Motor neuron (in vitro differentiated cells): Measurements from ENCODE around the gene OSBPL10. TPM values are rescaled to one million over a fixed set of nuclear protein-coding genes. Genes with fewer than 3 reads are reported as not detected.
"Not testable (repeated sequence)": the region's sequence is repeated elsewhere in the genome, so short reads cannot be mapped to it uniquely, and the experiment has no call there.

ENCODE experiments used
- ATAC-seq, 8 experiments: fragments of 200-7000 bp; cut with Tn5 transposase; replicated peaks in 6 of 8; 2 replicates each; pipeline ENCODE4 v1.8.0; 2021; ENCODE audit warnings: mild to moderate bottlenecking in 8 of 8, moderate library complexity in 8 of 8
- H3K27ac ChIP-seq, 2 donors: fragments of 250-450 bp; sonication (Bioruptor Pico); 2 replicates each; pipeline ENCODE4 v1.9.0; 2021; ENCODE audit warnings: antibody characterized with exemption in 2 of 2, mild to moderate bottlenecking in 2 of 2, moderate library complexity in 1 of 2
- H3K4me1 ChIP-seq, 2 donors: fragments of 250-450 bp; sonication (Bioruptor Pico); replicated peaks in 1 of 2; 2 replicates each; pipeline ENCODE4 v1.6.1; 2021; ENCODE audit warnings: antibody characterized with exemption in 2 of 2, mild to moderate bottlenecking in 2 of 2, moderate library complexity in 1 of 2
- H3K4me3 ChIP-seq, 5 donors: fragments of 250-450 bp; sonication (Bioruptor Pico); 2 replicates each; pipeline ENCODE4 v1.9.0; 2021; ENCODE audit warnings: antibody characterized with exemption in 5 of 5, mild to moderate bottlenecking in 5 of 5, moderate library complexity in 4 of 5
- WGBS, 10 experiments: fragments of 450-650 bp; shearing (Covaris generic); methylation state at CpG; one replicate each; pipeline ENCODE4 v1.0.0; 2022; 5-methylcytosine and 5-hydroxymethylcytosine counted together
- in situ Hi-C, 9 experiments: fragments of 400-800 bp; cut with MboI; loops; one replicate each; pipeline ENCODE4 v1.15.0; 2021; ENCODE audit warnings: low sequenced_read_pairs in 9 of 9, low pct_unique_long_range_greater_than_20kb in 2 of 9; ENCODE audit not compliant: unreplicated experiment in 9 of 9
- total RNA-seq, 8 experiments: library from RNA; unstranded; fragments of 300-600 nt; gene quantifications; 2 replicates each; pipeline versions ENCODE4 v1.2.3 to v1.2.4, GENCODE V29; 2022

Gene OSBPL10
- total RNA-seq, 8 experiments from 2014 or later, result 1.9 to 35.0 (median 2.9) TPM

DNA sequence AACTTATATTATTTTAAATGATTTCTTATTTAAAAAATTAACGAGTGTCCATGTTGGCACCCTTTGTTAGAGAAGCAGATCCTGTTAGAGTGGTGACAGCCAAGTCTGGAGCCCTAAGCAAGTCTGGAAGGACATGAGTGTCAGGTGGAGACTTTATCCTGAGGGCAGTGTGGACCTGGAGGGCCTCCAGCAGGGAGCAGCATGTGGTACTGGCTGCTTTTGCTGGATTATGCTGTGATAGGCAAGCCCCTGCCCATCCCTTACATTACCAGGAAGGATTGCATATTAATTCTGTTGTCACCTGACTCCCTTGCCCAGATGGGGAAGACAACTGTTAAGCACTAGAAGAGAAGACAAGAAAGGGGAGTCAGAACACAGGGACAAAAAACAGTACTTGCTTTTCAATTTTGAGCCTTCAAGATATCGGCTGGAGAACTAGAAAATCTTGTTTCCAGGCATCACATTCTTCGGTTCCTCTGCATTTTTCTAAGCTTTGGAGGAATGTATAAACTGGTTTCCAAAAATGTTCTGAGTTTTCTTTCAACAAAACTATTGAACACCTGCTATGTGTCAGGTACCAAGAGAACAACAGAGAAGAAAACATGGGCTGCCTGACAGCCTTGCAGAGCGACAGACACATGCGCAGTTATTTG, 23.2 kb upstream of the OSBPL10 start:
- no peaks in the 10 kb centered on the region for H3K4me1 ChIP-seq

DNA sequence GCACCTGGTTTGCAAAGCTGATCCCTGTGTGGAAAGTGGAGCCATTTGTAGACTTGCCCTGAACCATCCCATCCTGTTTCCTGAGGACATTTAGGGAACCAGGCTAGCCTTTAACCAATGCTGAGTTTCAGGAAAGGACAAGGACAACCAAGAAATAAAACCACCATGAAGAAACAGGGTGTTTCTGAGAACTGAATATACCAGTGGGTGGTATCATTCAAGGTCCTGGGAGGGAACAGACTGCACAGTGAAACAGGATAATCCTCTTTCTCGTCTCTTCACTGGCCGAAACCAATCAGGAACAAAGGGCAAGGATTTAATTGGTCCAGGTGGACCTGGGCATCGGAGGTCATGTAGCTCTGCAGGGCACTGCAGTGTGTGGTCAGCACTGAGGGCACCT, 22.3 kb upstream of the OSBPL10 start:
- H3K4me3 ChIP-seq, result no peak overlapping the region
- no peaks in the 10 kb centered on the region for H3K4me1 ChIP-seq
- no peak for ATAC-seq
- in situ Hi-C loops, result loop anchor here in 1 of 9 experiments (25.0 kb wide), 1 partner anchor 134 kb away; no protein-coding TSS in a partner anchor
- no peak overlapping the region for H3K27ac ChIP-seq
- 0 to 90% (median 83%) methylated on average over 1 to 2 of the region's 3 CpGs; no CpG with 5 or more reads in 5 of the 10 experiments for WGBS, 10 experiments

More for the DNA sequence above, 23.2 kb upstream of the OSBPL10 start:
- ATAC-seq, result peak; percentile 27 to 100 (median 53)
- Histone ChIP-seq H3K4me3 (no peak overlapping the region), H3K27ac (no peak overlapping the region)
- WGBS, 10 experiments, result 61 to 94% (median 83%) methylated on average over 1 to 5 of the region's 5 CpGs; no CpG with 5 or more reads in 1 of the 10 experiments
- in situ Hi-C loops, result loop anchor here in 1 of 9 experiments (25.0 kb wide), 1 partner anchor 133 kb away; no protein-coding TSS in a partner anchor

DNA sequence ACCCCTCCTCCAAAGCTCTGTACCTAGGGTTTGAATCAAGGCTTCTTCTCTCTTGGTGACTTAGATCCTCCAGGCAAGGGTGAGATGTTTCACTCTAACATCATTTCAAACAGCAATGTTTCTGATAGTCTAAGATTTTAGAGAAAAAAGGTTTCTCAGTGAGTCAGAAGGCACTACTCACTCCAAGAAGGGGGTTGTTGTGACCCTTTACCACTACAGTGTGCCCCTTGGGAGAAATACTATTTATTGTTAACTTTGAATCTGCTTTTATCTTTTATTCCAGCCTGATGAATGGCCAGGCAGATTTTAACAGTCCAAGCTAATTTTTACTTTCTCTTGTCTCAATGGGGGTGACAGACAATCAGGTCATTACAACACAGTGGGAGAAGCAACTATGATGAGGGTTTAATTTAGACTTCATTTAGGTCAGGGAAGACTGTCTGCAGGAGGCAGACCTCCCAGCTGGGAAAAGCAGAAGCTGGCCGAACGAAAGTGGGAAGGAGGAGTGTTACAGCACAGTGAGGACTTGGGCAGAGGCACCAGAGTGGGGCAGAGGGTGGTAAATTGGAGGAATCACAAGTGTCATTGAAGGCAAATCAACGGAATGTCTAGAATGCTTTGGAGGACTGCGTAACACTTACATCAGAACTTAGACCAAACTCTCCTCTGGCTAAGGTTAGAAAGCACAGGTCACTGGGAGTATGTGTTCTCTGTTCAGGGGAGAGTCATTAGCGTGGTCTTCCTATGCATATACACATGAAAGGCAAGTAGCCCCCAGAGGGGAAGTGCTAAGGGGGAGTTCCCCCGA, 21.7 kb upstream of the OSBPL10 start:
- Histone ChIP-seq H3K4me3 (no peak overlapping the region), H3K27ac (no peak overlapping the region), H3K4me1 (no peaks in the 10 kb centered on the region)
- in situ Hi-C loops, result loop anchor here in 1 of 9 experiments (25.0 kb wide), 1 partner anchor 135 kb away; no protein-coding TSS in a partner anchor
- ATAC-seq, result no peak
- WGBS, 10 experiments, result 20 to 92% (median 56%) methylated on average over 1 to 5 of the region's 6 CpGs; no CpG with 5 or more reads in 3 of the 10 experiments

DNA sequence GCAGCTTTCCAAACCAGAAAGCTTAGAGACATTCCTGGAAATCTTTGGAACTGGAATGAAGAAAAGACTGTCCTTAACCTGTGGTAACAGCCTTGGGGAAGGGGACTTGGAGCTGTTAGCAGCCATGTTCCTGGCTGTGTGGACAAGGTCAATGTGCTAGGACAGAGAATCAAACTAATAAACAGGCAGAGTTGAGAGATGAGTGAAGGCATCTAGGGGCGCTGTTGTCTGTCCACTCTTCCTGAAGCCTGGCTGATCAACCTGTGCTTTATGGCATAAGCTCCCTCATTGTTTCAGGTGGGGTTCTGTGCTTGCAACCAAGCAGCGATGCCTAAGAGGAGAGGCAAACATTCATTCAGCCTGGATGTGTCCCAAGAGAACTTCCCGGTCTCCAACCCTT, 19.8 kb upstream of the OSBPL10 start:
- no peaks in the 10 kb centered on the region for H3K4me1 ChIP-seq
- no peak for ATAC-seq
- in situ Hi-C loops, result loop anchor here in 1 of 9 experiments (25.0 kb wide), 1 partner anchor 136 kb away; no protein-coding TSS in a partner anchor

DNA sequence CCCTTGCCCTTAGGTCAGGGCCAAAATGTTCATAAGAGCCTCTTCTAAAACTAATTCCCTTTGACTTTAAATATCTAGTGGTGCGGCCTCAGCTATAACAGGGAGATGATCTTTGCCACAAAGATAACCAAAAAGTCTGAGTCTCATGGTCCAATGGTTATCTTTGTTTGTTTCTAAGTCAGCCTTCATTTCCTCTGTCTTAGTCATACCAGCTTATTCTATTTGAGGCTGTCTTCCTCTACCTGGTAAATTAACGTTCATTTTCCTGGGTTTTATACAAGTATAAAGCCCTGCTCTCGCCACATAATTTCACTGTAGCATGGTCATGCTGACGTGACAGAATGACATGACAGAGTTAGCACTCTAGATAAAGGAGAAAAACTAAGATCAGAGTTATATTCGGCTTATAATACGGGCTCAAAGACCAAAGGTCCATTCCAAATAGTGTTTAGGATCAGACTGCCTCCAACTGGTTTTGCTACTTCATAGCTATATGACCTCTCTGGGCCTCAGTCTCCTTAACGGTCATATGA, 18.9 kb upstream of the OSBPL10 start:
- ATAC-seq, result no peak

More for the DNA sequence above, 19.8 kb upstream of the OSBPL10 start:
- WGBS, 10 experiments, result 61 to 100% (median 91%) methylated on average over 2 to 3 of the region's 3 CpGs; no CpG with 5 or more reads in 5 of the 10 experiments
- no peak overlapping the region for H3K27ac ChIP-seq
- H3K4me3 ChIP-seq, result no peak overlapping the region

GRCh38 chr3:31997500-31997899, 16.4 kb upstream of the OSBPL10 start:
- WGBS, 10 experiments, result 52 to 95% (median 80%) methylated on average over 2 to 6 of the region's 6 CpGs
- in situ Hi-C loops, result no loop called here
- ATAC-seq, result no peak
- Histone ChIP-seq H3K27ac (no peak overlapping the region), H3K4me1 (no peaks in the 10 kb centered on the region), H3K4me3 (no peak overlapping the region)

More for the DNA sequence above, 18.9 kb upstream of the OSBPL10 start:
- Histone ChIP-seq H3K4me3 (no peak overlapping the region), H3K27ac (no peak overlapping the region), H3K4me1 (no peaks in the 10 kb centered on the region)
- WGBS, 10 experiments, result 59 to 92% (median 89%) methylated on average over 2 to 7 of the region's 7 CpGs; no CpG with 5 or more reads in 1 of the 10 experiments
- in situ Hi-C loops, result loop anchor here in 1 of 9 experiments (25.0 kb wide), 1 partner anchor 137 kb away; no protein-coding TSS in a partner anchor

DNA sequence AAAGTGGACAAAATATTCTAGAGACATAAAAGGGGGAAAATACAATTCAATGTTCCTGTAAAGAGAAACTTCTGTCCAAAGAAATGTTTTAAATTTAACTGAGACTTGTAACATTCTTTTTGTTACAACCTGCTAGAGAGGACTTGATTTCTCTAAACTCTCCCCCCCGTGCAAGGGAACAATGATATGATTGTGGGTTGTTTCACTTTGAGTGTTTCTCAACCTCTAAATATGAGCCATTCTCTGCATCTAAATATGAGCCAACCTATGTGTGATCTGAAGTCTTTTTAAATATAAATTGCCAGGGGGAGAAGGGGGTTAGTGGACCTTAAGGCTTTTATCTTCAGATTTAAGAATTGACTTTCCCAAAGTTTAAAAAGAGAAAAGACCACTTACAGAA, 15.1 kb upstream of the OSBPL10 start:
- H3K4me1 ChIP-seq, result no peaks in the 10 kb centered on the region
- ATAC-seq, result no peak
- in situ Hi-C loops, result no loop called here
- WGBS, 10 experiments, result 14 to 91% (median 80%) methylated on average over 1 of the region's 1 CpG; no CpG with 5 or more reads in 3 of the 10 experiments
- H3K27ac ChIP-seq, result no peak overlapping the region
- no peak overlapping the region for H3K4me3 ChIP-seq

GRCh38 chr3:31995026-31995425, 14.0 kb upstream of the OSBPL10 start:
- in situ Hi-C loops, ATAC-seq, H3K27ac ChIP-seq, H3K4me3 ChIP-seq, H3K4me1 ChIP-seq: not testable (repeated sequence)
- WGBS, 10 experiments, result 35 to 100% (median 80%) methylated on average over 1 to 4 of the region's 5 CpGs; no CpG with 5 or more reads in 1 of the 10 experiments

DNA sequence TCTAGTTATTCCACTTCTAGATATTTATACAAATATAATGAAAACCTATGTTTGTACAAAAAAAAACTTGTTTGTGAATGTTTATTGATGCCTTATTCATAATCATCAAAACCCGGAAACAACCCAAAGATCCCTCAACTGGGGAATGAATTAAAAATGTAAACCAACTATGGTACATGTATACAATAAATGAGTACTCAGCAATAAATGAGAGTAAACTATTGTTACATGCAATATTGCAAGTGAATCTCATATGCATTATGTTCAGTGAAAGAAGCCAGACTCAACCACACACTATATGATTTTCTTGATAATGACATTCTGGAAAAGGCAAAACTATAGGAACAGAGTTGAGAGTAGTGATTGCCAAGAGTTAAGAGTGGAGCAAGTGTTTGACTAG, 12.8 kb upstream of the OSBPL10 start:
- no peaks in the 10 kb centered on the region for H3K4me1 ChIP-seq
- no peak for ATAC-seq
- in situ Hi-C loops, result no loop called here
- WGBS, 10 experiments, result 36 to 100% (median 100%) methylated on average over 1 of the region's 1 CpG; no CpG with 5 or more reads in 2 of the 10 experiments
- H3K27ac ChIP-seq, result no peak overlapping the region
- H3K4me3 ChIP-seq, result no peak overlapping the region

GRCh38 chr3:31992995-31993394, 11.9 kb upstream of the OSBPL10 start:
- ATAC-seq, H3K4me3 ChIP-seq, H3K4me1 ChIP-seq, in situ Hi-C loops, H3K27ac ChIP-seq: not testable (repeated sequence)
- WGBS, 10 experiments, result 53 to 100% (median 87%) methylated on average over 2 to 6 of the region's 6 CpGs

GRCh38 chr3:31988271-31988670, 7.2 kb upstream of the OSBPL10 start:
- Histone ChIP-seq H3K27ac (no peak overlapping the region), H3K4me1 (no peaks in the 10 kb centered on the region), H3K4me3 (no peak overlapping the region)
- 80% methylated on average over 1 of the region's 1 CpG; no CpG with 5 or more reads in 9 of the 10 experiments for WGBS, 10 experiments
- in situ Hi-C loops, result no loop called here
- ATAC-seq, result no peak

GRCh38 chr3:31985831-31986230, 4.8 kb upstream of the OSBPL10 start:
- Histone ChIP-seq H3K27ac (no peak overlapping the region), H3K4me3 (no peak overlapping the region), H3K4me1 (no peaks in the 10 kb centered on the region)
- in situ Hi-C loops, result no loop called here
- 80 to 100% (median 100%) methylated on average over 1 to 2 of the region's 2 CpGs; no CpG with 5 or more reads in 5 of the 10 experiments for WGBS, 10 experiments
- no peak for ATAC-seq

DNA sequence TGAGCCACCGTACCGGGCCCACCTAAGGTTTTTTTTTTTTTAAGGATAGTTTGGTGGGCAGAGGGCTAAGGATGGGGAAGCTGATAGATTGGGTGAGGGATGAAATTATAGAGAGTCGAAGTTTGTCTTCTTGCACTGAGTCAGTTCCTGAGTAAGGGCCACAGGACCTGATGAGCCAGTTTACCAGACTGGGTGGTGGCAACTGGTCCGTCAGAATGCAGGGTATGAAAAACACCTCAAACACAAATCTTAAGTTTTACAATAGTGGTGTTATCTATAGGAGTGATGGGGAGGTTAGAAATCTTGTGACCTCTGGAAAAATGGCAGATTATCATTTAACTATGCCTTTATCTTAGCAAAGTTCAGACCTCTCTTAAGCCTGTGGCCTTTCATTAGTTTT, 3.3 kb upstream of the OSBPL10 start:
- ATAC-seq, result no peak
- 80 to 100% (median 96%) methylated on average over 1 to 4 of the region's 4 CpGs; no CpG with 5 or more reads in 3 of the 10 experiments for WGBS, 10 experiments
- Histone ChIP-seq H3K4me1 (peaks cover 2 to 5% of the 10 kb centered on the region in 2 donors), H3K4me3 (no peak overlapping the region), H3K27ac (no peak overlapping the region)
- in situ Hi-C loops, result no loop called here
